HEK293 (cell line): Measurements from ENCODE around the gene PSG4.
A peak's percentile ranks its signal among the peaks of the same experiment; 100 is the strongest.
"Not testable (repeated sequence)": the region's sequence is repeated elsewhere in the genome, so short reads cannot be mapped to it uniquely, and the experiment has no call there.

Experiments
- CTCF ChIA-PET: fragments of 350-600 bp; formaldehyde crosslinking; extraction: SDS; loops from one replicate; lab custom pipeline; 2021; ENCODE audit warnings: antibody characterized with exemption; lab: Yijun Ruan, JAX
- POLR2A ChIA-PET: fragments of 300-600 bp; formaldehyde crosslinking; extraction: SDS; loops from one replicate; lab custom pipeline; 2020; ENCODE audit warnings: antibody characterized with exemption, inconsistent platforms; lab: Yijun Ruan, JAX
- H3K27ac ChIP-seq: fragments of 200-500 bp; sonication (Bioruptor generic); 2 replicates; pipeline ENCODE4 v1.5.1; 2014; ENCODE audit warnings: low read depth, low read length, control low read depth, inconsistent platforms; ENCODE audit errors: extremely low read depth
- H3K36me3 ChIP-seq, 2 experiments: fragments of 200-500 bp in 1 of 2; sonication (Bioruptor generic) in 1 of 2; 1 replicate in 1 of 2; 2 replicates in 1 of 2; pipeline ENCODE4 v1.5.1; 2014 to 2017; ENCODE audit warnings: inconsistent platforms in 2 of 2, low read length in 2 of 2; ENCODE audit not compliant: control insufficient read depth in 2 of 2, insufficient read depth in 1 of 2
- H3K4me1 ChIP-seq: fragments of 200-500 bp; sonication (Bioruptor generic); 2 replicates; pipeline ENCODE4 v1.5.1; 2014; ENCODE audit warnings: mild to moderate bottlenecking, low read length, inconsistent platforms; ENCODE audit not compliant: control insufficient read depth, insufficient read depth
- H3K4me3 ChIP-seq: 2 replicates; pipeline ENCODE4 v1.5.1; 2011; ENCODE audit warnings: low read depth, mild to moderate bottlenecking, control low read depth, low read length, moderate library complexity
- H3K9me3 ChIP-seq: fragments of 200-500 bp; sonication (Bioruptor generic); 2 replicates; pipeline ENCODE4 v1.5.1; 2014; ENCODE audit warnings: low read depth, low read length, inconsistent platforms; ENCODE audit not compliant: control insufficient read depth, insufficient read depth
- KLF10 ChIP-seq: fragments of 450-650 bp; IDR thresholded peaks from 2 replicates; pipeline ENCODE4 v1.5.1; 2018; ENCODE audit warnings: missing biosample characterization, mild to moderate bottlenecking, missing genetic modification characterization
- ZBTB20 ChIP-seq: fragments of 450-650 bp; formaldehyde crosslinking; IDR thresholded peaks from 2 replicates; pipeline ENCODE4 v1.5.1; 2016; ENCODE audit warnings: missing biosample characterization, missing genetic modification characterization
- ZBTB48 ChIP-seq: fragments of 450-650 bp; formaldehyde crosslinking; IDR thresholded peaks from 2 replicates; pipeline ENCODE4 v1.5.1; 2016; ENCODE audit warnings: missing biosample characterization, missing genetic modification characterization
- ZFHX2 ChIP-seq: fragments of 450-650 bp; formaldehyde crosslinking; conservative IDR thresholded peaks from 2 replicates; pipeline ENCODE4 v1.5.1; 2016; ENCODE audit warnings: missing biosample characterization, missing genetic modification characterization
- ZFP37 ChIP-seq: fragments of 450-650 bp; formaldehyde crosslinking; IDR thresholded peaks from 2 replicates; pipeline ENCODE4 v1.5.1; 2016; ENCODE audit warnings: missing biosample characterization, missing genetic modification characterization
- ZNF157 ChIP-seq: fragments of 450-650 bp; formaldehyde crosslinking; IDR thresholded peaks from 2 replicates; pipeline ENCODE4 v1.5.1; 2016; ENCODE audit warnings: missing biosample characterization, missing genetic modification characterization
- ZNF24 ChIP-seq: fragments of 450-650 bp; formaldehyde crosslinking; IDR thresholded peaks from 2 replicates; pipeline ENCODE4 v1.5.1; 2016; ENCODE audit warnings: missing biosample characterization, missing genetic modification characterization
- ZNF600 ChIP-seq: fragments of 450-650 bp; formaldehyde crosslinking; IDR thresholded peaks from 2 replicates; pipeline ENCODE4 v1.5.1; 2016; ENCODE audit warnings: missing biosample characterization, missing genetic modification characterization
- ZNF639 ChIP-seq: fragments of 450-650 bp; formaldehyde crosslinking; IDR thresholded peaks from 2 replicates; pipeline ENCODE4 v1.5.1; 2016; ENCODE audit warnings: missing biosample characterization, missing genetic modification characterization
- ZSCAN4 ChIP-seq: fragments of 450-650 bp; formaldehyde crosslinking; IDR thresholded peaks from 2 replicates; pipeline ENCODE4 v1.5.1; 2017; ENCODE audit warnings: missing biosample characterization, missing genetic modification characterization
- ZXDB ChIP-seq: fragments of 450-650 bp; formaldehyde crosslinking; IDR thresholded peaks from 2 replicates; pipeline ENCODE4 v1.5.1; 2016; ENCODE audit warnings: missing biosample characterization, missing genetic modification characterization
- TF ChIP-seq, protein P1 (sequence below): fragments of 450-650 bp; formaldehyde crosslinking; IDR thresholded peaks from 2 replicates; pipeline ENCODE4 v1.5.1; 2016; ENCODE audit warnings: missing biosample characterization, missing genetic modification characterization
- TF ChIP-seq, protein P2 (sequence below): fragments of 450-650 bp; formaldehyde crosslinking; conservative IDR thresholded peaks from 2 replicates; pipeline ENCODE4 v1.5.1; 2016; ENCODE audit warnings: low read depth, missing biosample characterization, missing genetic modification characterization

PSG4 gene

GRCh38 chr19:43207174-43207573, 1.7 kb upstream of the PSG4 start (continued):
- TF ChIP-seq ZXDB (peak; percentile 24; the same call in 1 of the 2 replicates), ZNF600 (tag by site-specific recombination) (peak; percentile 81), ZBTB20 (tag by site-specific recombination) (0 out of 2 replicates have a peak, but pooled peaks have one; percentile 7), ZNF24 (tag by site-specific recombination) (peak; percentile 33; the same call in 1 of the 2 replicates)
- TF ChIP-seq, protein P1, sequence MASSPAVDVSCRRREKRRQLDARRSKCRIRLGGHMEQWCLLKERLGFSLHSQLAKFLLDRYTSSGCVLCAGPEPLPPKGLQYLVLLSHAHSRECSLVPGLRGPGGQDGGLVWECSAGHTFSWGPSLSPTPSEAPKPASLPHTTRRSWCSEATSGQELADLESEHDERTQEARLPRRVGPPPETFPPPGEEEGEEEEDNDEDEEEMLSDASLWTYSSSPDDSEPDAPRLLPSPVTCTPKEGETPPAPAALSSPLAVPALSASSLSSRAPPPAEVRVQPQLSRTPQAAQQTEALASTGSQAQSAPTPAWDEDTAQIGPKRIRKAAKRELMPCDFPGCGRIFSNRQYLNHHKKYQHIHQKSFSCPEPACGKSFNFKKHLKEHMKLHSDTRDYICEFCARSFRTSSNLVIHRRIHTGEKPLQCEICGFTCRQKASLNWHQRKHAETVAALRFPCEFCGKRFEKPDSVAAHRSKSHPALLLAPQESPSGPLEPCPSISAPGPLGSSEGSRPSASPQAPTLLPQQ (tag by site-specific recombination) = peak; percentile 80

GRCh38 chr19:43203611-43204010, 1.8 kb downstream of the PSG4 start:
- H3K4me3 ChIP-seq, H3K27ac ChIP-seq, H3K9me3 ChIP-seq, POLR2A ChIA-PET, H3K36me3 ChIP-seq, H3K4me1 ChIP-seq: not testable (repeated sequence)
- TF ChIP-seq ZNF157 = 0 out of 2 replicates have a peak, but pooled peaks have one; percentile 6
- CTCF ChIA-PET = interaction anchor here (0.6 to 0.7 kb wide), 2 partner anchors 53 to 114 kb away, joined by 3 read pairs; no protein-coding TSS in a partner anchor

DNA sequence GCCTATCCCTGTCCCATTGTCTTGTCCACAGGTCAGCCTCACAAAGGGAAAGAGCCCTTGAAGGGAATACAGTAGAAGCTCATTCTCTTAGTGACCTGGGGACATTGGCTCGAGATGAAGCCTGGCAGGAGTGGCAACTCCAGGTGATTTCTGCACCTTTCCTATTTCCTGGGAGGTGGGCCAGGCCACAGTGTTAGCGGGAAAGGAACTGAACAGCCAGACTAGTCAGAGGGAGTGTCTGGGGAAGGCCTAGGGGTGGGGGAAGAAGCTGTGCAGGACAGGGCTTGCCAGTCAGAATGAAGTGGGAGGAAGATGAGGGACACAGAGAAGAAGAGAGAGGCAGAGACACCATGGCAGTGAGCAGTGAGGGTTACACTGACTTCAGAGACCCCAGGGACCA, 3.5 kb downstream of the PSG4 start:
- not testable (repeated sequence) for H3K4me1 ChIP-seq, H3K36me3 ChIP-seq, H3K4me3 ChIP-seq, H3K9me3 ChIP-seq
- POLR2A ChIA-PET = interaction anchor here (0.9 to 1.6 kb wide), 2 partner anchors 9 to 10 kb away, joined by 4 to 5 read pairs; no protein-coding TSS in a partner anchor
- CTCF ChIA-PET = interaction anchor here (0.6 to 1.3 kb wide), 6 partner anchors 9 to 222 kb away, joined by 3 to 5 read pairs (median 4); no protein-coding TSS in a partner anchor
- peak overlapping the region; percentile 46 for H3K27ac ChIP-seq
- peak; percentile 7; the same call in 1 of the 2 replicates for TF ChIP-seq ZSCAN4 (tag by site-specific recombination)
- TF ChIP-seq ZFP37 (tag by site-specific recombination) = peak; percentile 12; the same call in 1 of the 2 replicates
- TF ChIP-seq ZBTB48 (tag by site-specific recombination) = 0 out of 2 replicates have a peak, but pooled peaks have one; percentile 30
- TF ChIP-seq ZFHX2 (tag by site-specific recombination) = 0 out of 2 replicates have a peak, but pooled peaks have one; percentile 5

DNA sequence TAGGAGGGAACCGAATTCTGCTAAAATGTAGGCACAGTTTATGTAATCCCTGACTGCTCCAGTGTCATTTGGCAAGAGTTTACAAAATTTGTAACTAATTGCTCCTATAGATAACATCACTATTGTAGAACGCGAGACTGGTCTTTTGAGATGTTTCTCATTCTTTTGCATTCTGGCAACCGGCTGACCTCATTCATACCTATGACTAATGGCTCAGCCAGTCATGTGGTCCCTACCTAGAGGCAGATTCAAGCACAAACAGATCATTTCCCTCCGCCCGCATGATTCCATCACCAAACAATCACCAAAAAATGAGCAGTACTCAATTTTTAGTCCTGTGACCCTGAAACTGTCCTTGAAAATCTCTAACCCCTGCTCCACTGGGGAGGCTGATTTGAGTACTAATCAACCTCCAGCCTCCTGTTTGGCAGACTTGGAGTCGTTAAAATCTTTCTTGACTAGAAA, 4.1 kb downstream of the PSG4 start:
- not testable (repeated sequence) for H3K4me3 ChIP-seq, H3K9me3 ChIP-seq, H3K4me1 ChIP-seq, H3K36me3 ChIP-seq
- POLR2A ChIA-PET = interaction anchor here (0.9 to 1.1 kb wide), 2 partner anchors 8 to 10 kb away, joined by 4 read pairs; no protein-coding TSS in a partner anchor
- CTCF ChIA-PET = interaction anchor here (0.5 to 10.1 kb wide), 9 partner anchors 7 to 505 kb away, joined by 3 to 117 read pairs (median 4); partner anchors contain the start of gene PSG4
- peak overlapping the region; percentile 74 for H3K27ac ChIP-seq
- TF ChIP-seq ZSCAN4 (tag by site-specific recombination) (peak; percentile 92), KLF10 (peak; percentile 76; the same call in 1 of the 2 replicates), ZNF639 (tag by site-specific recombination) (peak; percentile 87)
- TF ChIP-seq, protein P2, sequence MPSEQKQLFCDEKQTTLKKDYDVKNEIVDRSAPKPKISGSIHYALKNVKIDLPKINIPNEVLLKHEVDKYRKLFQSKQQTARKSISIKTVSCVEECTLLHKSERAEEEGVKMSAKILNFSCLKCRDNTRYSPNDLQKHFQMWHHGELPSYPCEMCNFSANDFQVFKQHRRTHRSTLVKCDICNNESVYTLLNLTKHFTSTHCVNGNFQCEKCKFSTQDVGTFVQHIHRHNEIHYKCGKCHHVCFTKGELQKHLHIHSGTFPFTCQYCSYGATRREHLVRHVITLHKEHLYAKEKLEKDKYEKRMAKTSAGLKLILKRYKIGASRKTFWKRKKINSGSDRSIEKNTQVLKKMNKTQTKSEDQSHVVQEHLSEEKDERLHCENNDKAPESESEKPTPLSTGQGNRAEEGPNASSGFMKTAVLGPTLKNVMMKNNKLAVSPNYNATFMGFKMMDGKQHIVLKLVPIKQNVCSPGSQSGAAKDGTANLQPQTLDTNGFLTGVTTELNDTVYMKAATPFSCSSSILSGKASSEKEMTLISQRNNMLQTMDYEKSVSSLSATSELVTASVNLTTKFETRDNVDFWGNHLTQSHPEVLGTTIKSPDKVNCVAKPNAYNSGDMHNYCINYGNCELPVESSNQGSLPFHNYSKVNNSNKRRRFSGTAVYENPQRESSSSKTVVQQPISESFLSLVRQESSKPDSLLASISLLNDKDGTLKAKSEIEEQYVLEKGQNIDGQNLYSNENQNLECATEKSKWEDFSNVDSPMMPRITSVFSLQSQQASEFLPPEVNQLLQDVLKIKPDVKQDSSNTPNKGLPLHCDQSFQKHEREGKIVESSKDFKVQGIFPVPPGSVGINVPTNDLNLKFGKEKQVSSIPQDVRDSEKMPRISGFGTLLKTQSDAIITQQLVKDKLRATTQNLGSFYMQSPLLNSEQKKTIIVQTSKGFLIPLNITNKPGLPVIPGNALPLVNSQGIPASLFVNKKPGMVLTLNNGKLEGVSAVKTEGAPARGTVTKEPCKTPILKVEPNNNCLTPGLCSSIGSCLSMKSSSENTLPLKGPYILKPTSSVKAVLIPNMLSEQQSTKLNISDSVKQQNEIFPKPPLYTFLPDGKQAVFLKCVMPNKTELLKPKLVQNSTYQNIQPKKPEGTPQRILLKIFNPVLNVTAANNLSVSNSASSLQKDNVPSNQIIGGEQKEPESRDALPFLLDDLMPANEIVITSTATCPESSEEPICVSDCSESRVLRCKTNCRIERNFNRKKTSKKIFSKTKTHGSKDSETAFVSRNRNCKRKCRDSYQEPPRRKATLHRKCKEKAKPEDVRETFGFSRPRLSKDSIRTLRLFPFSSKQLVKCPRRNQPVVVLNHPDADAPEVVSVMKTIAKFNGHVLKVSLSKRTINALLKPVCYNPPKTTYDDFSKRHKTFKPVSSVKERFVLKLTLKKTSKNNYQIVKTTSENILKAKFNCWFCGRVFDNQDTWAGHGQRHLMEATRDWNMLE (tag by site-specific recombination) = peak; percentile 46; the same call in 1 of the 2 replicates
